Measurements from ENCODE around the gene RASAL2. TPM values are rescaled to one million over a fixed set of nuclear protein-coding genes. Genes with fewer than 3 reads are reported as not detected.
"Not testable (repeated sequence)": the region's sequence is repeated elsewhere in the genome, so short reads cannot be mapped to it uniquely, and the experiment has no call there.

RASAL2 gene
- total RNA-seq, 2 experiments from 2014 or later, result not detected

DNA sequence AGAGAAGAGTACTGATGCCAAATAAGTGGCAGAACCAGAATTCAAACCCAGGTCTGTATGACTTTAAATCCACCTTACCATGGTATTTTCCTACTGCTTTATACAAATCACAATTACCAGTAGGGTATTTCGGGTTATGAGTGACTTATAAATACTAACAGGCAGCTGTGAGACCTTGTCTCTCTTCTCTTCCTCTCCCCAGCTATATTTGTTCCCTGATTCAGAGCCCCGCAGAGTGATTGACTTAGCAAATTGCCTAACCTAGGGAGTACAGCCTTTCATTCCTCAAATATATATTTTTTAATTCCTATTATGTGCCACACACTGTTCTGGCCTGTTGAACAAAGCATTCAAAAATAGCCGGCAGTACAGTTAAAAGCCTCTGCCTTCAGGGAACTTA, 234.8 kb downstream of the RASAL2 start:
- ChIA-PET CTCF (no interaction called here), POLR2A (no interaction called here)

- CTCF ChIA-PET, result no interaction called here
- POLR2A ChIA-PET, result no interaction called here
These were observed 236.2 kb downstream of the RASAL2 start for GRCh38 chr1:178330153-178330552.

DNA sequence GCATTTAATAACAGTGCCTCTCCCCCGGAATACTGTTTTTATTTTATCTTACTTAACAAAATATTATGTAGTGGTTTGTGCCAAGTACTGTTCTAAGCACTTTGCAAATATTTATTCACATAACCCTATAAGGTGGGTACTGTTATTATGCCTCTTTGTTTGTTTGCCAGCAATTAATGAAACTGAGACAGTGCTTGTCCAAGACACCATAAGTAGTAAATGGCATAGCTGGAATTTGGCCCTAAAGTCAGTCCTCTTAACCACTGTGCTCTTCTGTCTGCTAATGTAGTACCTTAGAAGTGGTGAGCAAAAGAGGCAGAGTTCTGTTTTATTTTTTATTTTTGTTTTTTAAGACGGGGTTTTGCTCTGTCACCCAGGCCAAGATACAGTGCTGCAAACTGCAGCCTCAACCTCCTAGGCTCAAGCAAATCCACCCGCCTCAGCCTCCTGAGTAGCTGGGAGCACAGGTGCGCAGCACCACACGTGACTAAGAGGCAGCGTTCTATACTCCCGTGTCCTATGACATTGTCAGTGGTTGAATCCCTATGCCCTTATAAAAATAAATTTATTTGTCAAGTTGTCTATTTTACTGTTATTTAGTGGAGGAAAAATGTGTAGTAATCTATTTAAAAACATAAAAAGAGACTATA, 237.1 kb downstream of the RASAL2 start:
- ChIA-PET CTCF (interaction anchor here (0.7 kb wide), 1 partner anchor 35 kb away, joined by 6 read pairs; no protein-coding TSS in a partner anchor), POLR2A (no interaction called here)

- ChIA-PET POLR2A (no interaction called here), CTCF (no interaction called here)
These were observed 241.5 kb downstream of the RASAL2 start for GRCh38 chr1:178335426-178335825.

DNA sequence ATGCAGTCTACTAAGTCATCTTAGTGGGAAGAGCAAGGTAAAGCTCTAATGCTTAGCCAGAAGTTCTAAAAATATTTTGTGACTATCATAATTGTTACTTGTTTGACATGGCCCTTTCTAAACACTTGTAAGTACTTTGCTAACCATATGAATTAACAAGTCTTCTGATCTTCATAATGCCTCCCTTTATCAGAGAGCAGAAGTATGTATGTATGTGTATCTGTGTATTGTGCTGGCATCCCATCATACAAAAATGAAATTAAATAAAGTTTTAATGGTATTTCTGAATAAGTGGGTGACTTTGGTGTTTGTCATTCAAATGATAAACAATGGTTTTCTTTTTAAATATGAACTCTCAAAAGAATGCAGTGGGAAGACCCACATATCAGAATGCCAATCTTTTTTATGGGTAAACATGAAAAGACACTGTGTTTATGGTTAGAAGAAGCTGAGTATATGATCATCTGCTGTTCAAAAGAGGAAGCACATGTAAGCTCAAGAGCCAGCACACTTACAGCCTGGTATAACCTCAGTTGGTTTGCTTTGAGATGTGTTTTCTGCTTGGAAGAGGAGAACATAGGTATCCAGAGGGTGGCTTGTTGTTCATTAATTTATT, 243.3 kb downstream of the RASAL2 start:
- ChIA-PET POLR2A (no interaction called here), CTCF (no interaction called here)

GRCh38 chr1:178339834-178340233, 245.9 kb downstream of the RASAL2 start:
- ChIA-PET CTCF (interaction anchor here (0.5 kb wide), 1 partner anchor 44 kb away, joined by 3 read pairs; no protein-coding TSS in a partner anchor), POLR2A (interaction anchor here (0.6 kb wide), 1 partner anchor 11 kb away, joined by 3 read pairs; no protein-coding TSS in a partner anchor)

DNA sequence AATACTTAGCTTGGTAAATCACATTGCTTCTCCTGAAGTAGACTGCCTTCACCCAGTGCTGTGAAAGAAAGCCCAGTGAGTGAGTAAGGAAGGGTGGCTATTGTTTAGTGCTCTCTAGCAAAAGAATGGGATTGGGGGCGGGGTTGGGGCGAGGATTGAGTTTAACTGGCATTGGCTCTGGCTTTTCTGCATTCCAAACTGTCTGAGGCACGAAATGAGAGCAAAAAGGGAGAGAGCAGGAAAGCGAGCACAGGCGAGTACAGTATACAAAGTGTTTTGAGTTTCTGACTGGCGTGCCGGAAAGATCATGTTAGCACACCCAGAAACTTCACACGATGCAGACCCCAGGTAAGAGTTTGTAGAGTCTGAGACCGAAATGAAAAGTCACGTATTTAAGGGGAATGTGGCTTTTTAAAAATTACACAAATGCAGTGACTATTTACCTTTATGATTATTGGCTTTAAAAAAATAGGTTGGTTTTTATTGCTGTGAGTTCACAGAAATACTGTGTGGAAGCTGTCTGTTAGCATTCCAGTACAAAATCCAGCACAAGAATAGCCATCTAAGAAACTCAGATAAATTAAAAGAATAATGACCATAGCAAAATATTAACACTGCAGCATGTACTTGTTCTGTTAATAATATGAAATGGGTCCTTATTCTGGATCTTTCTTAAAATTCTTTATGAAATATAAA, 247.5 kb downstream of the RASAL2 start:
- CTCF ChIA-PET, result no interaction called here
- POLR2A ChIA-PET, result no interaction called here

DNA sequence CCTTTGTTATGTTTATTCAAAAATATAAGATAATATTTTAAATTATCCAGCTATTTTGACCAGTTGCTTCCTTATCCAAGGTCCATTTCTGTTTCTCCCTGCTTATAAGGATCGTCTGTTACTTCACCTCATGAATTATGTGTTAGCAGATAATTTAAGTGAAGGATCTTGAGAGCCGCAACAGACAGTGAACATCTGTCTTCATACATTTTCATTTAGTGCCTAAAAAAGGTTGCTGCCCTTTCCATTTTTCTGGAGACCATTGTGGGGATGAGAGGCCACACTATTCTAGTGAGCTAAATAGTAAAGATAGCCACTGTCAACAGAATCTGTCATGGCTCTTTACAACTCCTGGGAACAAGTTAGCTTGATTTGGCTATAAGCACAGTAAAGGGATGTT, 248.8 kb downstream of the RASAL2 start:
- CTCF ChIA-PET, result no interaction called here

GRCh38 chr1:178344513-178345091, 250.7 kb downstream of the RASAL2 start:
- ChIA-PET POLR2A (no interaction called here), CTCF (no interaction called here)

More for the DNA sequence above, 248.8 kb downstream of the RASAL2 start:
- POLR2A ChIA-PET, result no interaction called here

GRCh38 chr1:178345238-178345637, 251.3 kb downstream of the RASAL2 start:
- CTCF ChIA-PET, result no interaction called here
- POLR2A ChIA-PET, result no interaction called here

- ChIA-PET CTCF (no interaction called here), POLR2A (no interaction called here)
These were observed 251.9 kb downstream of the RASAL2 start for GRCh38 chr1:178345807-178346206.

- CTCF ChIA-PET, result no interaction called here
- POLR2A ChIA-PET, result no interaction called here
These were observed 255.9 kb downstream of the RASAL2 start for GRCh38 chr1:178349801-178350200.

GRCh38 chr1:178351911-178352310, 258.0 kb downstream of the RASAL2 start:
- CTCF ChIA-PET, POLR2A ChIA-PET: not testable (repeated sequence)

- CTCF ChIA-PET, result no interaction called here
- POLR2A ChIA-PET, result no interaction called here
These were observed 259.0 kb downstream of the RASAL2 start for GRCh38 chr1:178352790-178353416.

DNA sequence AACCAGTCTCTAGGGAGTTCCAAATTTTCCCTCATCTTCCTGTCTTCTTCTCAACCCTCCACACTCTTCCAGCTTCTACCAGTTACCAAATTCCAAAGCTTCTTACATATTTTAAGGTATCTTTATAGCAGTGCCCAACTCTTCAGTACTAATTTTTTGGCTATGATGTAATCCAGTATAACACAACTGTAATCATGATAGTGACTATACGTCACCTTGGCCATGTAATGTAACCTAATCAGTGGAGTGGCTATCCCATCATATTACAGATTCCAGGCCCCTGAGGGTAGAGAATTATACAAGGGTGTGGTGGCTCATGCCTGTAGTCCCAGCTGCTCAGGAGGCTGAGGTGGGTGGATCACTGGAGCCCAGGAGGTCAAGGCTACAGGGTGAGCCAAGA, 259.6 kb downstream of the RASAL2 start:
- CTCF ChIA-PET, result no interaction called here

GRCh38 chr1:178354816-178355215, 260.9 kb downstream of the RASAL2 start:
- POLR2A ChIA-PET, result no interaction called here
- CTCF ChIA-PET, result no interaction called here

More for the DNA sequence above, 259.6 kb downstream of the RASAL2 start:
- POLR2A ChIA-PET, result no interaction called here

GRCh38 chr1:178356299-178356698, 262.4 kb downstream of the RASAL2 start:
- POLR2A ChIA-PET, result no interaction called here
- CTCF ChIA-PET, result no interaction called here

DNA sequence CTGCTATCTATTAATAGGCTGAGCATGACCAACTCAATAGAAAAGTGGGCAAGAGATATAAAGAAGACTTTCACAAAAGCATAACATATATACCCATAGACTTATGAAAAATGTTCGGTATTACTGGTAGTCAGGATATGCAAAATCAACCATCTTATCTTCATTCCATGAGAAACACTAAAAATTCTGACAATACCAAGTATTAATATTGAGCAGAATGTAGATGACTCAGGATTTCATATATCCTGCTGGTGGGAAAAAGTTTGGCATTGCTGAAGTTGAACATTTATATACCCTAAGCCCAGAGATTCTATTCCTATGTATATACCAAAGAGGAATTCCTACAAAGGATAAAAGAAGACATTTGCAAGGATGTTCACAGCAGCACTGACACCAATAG, 264.6 kb downstream of the RASAL2 start:
- ChIA-PET CTCF (no interaction called here), POLR2A (no interaction called here)

GRCh38 chr1:178360421-178360820, 266.5 kb downstream of the RASAL2 start:
- ChIA-PET CTCF (no interaction called here), POLR2A (no interaction called here)

- ChIA-PET POLR2A (no interaction called here), CTCF (no interaction called here)
These were observed 267.9 kb downstream of the RASAL2 start for GRCh38 chr1:178361847-178362246.

DNA sequence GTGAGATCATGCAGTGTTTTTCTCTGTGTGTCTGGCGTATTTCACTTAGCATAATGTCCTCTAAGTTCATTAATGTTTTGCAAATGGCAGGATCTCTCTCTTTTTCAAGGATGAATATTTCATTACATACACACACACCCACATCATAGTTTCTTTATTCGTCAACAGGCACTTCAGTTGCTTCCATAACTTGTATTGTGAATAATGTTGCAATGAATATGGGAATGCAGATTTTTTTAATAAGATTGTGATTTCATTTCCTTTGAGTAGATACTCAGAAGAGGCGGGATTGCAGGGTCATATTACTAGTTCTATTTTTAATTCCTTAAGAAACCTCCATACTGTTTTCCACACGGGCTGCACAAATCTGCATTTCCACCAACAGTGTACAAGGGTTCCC, 268.8 kb downstream of the RASAL2 start:
- POLR2A ChIA-PET, result no interaction called here

More for the DNA sequence above, 268.8 kb downstream of the RASAL2 start:
- CTCF ChIA-PET, result no interaction called here
